Nephron (organoid): ENCODE data around the gene TRIP6.
"Not testable (repeated sequence)": the region's sequence is repeated elsewhere in the genome, so short reads cannot be mapped to it uniquely, and the experiment has no call there.

Source experiments
- H3K27ac Mint-ChIP-seq, 3 experiments: 2 replicates each; pipeline ENCODE4 v1.8.0; 2020; ENCODE audit warnings: mixed read lengths in 3 of 3, mild to moderate bottlenecking in 2 of 3, moderate library complexity in 1 of 3
- H3K27me3 Mint-ChIP-seq: 2 replicates; pipeline ENCODE4 v1.8.0; 2021; ENCODE audit warnings: low read depth, mild to moderate bottlenecking, moderate library complexity, mixed read lengths
- H3K36me3 Mint-ChIP-seq: 2 replicates; pipeline ENCODE4 v1.8.0; 2020; ENCODE audit warnings: low read depth, mixed read lengths
- H3K4me1 Mint-ChIP-seq: 2 replicates; pipeline ENCODE4 v1.8.0; 2020; ENCODE audit warnings: mixed read lengths
- H3K4me3 Mint-ChIP-seq, 3 experiments: 2 replicates each; pipeline ENCODE4 v1.8.0; 2020; ENCODE audit warnings: mild to moderate bottlenecking in 3 of 3, mixed read lengths in 3 of 3, moderate library complexity in 2 of 3
- H3K9me3 Mint-ChIP-seq: 2 replicates; pipeline ENCODE4 v1.8.0; 2020; ENCODE audit warnings: mixed read lengths
- TF ChIP-seq, protein P1 (sequence below), 3 experiments: fragments of 200-600 bp; sonication (generic); IDR thresholded peaks; one replicate each; pipeline ENCODE4 v1.5.0; 2021; ENCODE audit warnings: antibody characterized with exemption in 3 of 3; ENCODE audit not compliant: unreplicated experiment in 3 of 3

Gene TRIP6

DNA sequence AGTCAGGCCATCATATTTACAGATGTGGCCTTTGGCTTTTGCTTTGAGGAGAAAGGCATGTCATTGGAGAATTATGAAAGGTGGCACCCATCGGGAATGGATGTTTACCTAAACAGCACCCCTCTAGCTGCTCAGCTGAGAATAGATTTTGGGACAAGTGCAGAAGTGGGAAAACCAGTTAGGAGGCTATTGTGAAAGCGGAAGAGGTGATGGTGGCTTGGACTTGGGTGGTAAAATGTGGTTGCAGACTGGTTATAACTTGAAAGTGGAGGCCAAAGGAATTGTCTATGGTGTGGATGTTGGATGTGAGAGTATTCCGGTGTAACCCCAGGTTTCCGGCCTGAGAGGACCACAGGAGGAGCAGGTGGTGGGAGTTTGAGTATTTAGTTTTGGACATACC is 19.8 kb upstream of the TRIP6 start:
- no peaks in the 10 kb centered on the region for H3K9me3 Mint-ChIP-seq
- no peak overlapping the region for H3K4me3 Mint-ChIP-seq
- H3K27ac Mint-ChIP-seq, result no peak overlapping the region
- H3K27me3 Mint-ChIP-seq, result peaks cover 6% of the 10 kb centered on the region
- H3K36me3 Mint-ChIP-seq, result no peaks in the 10 kb centered on the region
- peaks cover 5% of the 10 kb centered on the region for H3K4me1 Mint-ChIP-seq
- TF ChIP-seq, protein P1, sequence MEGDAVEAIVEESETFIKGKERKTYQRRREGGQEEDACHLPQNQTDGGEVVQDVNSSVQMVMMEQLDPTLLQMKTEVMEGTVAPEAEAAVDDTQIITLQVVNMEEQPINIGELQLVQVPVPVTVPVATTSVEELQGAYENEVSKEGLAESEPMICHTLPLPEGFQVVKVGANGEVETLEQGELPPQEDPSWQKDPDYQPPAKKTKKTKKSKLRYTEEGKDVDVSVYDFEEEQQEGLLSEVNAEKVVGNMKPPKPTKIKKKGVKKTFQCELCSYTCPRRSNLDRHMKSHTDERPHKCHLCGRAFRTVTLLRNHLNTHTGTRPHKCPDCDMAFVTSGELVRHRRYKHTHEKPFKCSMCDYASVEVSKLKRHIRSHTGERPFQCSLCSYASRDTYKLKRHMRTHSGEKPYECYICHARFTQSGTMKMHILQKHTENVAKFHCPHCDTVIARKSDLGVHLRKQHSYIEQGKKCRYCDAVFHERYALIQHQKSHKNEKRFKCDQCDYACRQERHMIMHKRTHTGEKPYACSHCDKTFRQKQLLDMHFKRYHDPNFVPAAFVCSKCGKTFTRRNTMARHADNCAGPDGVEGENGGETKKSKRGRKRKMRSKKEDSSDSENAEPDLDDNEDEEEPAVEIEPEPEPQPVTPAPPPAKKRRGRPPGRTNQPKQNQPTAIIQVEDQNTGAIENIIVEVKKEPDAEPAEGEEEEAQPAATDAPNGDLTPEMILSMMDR (IDR thresholded peaks at IDR 0.05; ENCODE audit: unreplicated experiment in 3 of 3), result no peak

DNA sequence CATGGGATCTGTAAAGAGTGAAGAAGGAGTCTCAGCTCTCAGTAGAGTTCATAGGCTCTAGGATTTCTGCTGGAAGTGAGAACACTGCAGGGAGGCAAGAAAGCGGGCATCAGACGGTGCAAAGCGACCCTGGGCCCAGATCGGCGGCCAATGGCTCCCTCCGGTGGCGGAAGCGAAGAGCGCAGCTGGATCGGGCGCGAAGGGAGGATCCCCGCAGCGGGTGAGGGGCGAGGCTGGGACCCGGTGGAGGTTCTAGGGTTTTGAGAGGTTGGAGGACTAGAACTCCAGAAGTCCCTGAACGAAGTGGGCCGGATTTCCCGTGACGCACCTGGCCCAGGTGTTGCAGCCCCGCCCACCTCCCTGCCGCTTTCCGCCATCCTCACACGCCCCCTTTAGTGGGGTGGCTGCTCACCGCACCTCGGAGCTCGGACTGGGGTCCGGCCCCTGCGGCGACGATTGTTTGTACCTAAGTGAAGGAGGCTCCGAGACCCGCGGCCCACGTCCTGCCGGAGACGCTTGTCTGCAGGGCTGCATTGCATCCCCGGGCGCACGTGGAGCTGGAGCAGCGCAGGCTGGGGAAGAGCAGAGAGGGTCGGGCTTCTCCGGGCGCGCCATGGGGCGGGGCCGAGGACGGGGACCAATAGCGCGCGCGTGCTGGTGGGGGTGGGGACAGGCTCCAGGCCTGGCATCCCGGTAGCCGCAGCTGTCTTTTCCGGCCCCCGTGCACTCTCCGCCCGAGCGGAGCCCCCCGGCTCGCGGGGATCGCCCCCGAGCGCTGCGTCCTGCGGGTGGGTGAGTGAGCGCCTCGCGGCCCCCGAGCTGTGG is 14.9 kb upstream of the TRIP6 start, which contains the start of gene SLC12A9:
Gene SLC12A9, plus strand, starts transcription at position 666 of the 825 bp plus-strand sequence. CDS start 1,485 bp downstream, outside the sequence.
- Mint-ChIP-seq H3K27me3 (peaks cover 14% of the 10 kb centered on the region), H3K9me3 (no peaks in the 10 kb centered on the region), H3K4me1 (peaks cover 5% of the 10 kb centered on the region), H3K36me3 (peaks cover 2% of the 10 kb centered on the region), H3K27ac (no peak within 1 kb of the TSS), H3K4me3 (peak within 1 kb of the TSS; percentile 91 to 93 (median 92))
- TF ChIP-seq, protein P1 (IDR thresholded peaks at IDR 0.05; ENCODE audit: unreplicated experiment in 3 of 3), result peak; percentile 97 to 99 (median 99)

DNA sequence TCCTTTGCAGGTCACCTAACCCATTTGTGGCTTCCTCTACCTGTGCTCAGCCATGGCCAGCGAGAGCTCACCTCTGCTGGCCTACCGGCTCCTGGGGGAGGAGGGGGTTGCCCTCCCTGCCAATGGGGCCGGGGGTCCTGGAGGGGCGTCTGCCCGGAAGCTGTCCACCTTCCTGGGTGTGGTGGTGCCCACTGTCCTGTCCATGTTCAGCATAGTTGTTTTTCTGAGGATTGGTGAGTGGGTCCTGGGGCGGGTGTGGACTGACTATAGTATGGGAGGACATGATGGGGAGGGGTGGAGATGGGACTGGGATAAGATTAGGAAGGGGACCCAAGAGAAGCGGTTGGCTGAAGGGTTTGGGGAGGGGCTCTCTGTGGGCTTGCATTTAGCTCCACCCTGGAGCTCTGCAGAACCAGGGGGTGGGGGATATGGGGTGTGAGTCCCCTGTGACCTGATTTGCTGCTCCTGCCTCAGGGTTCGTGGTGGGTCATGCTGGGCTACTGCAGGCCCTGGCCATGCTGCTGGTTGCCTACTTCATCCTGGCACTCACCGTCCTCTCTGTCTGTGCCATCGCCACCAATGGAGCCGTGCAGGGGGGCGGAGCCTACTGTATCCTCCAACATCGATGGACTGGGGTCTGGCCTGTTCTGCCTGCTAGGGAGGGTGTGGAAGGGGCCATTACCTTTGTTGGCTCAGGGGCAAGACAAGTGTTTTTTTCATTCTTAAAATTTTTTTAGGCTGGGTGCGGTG is 12.9 kb upstream of the TRIP6 start:
- TF ChIP-seq, protein P1 (IDR thresholded peaks at IDR 0.05; ENCODE audit: unreplicated experiment in 3 of 3), result no peak
- H3K36me3 Mint-ChIP-seq, result peaks cover 4% of the 10 kb centered on the region
- no peak overlapping the region for H3K27ac Mint-ChIP-seq
- H3K9me3 Mint-ChIP-seq, result no peaks in the 10 kb centered on the region
- peaks cover 5% of the 10 kb centered on the region for H3K4me1 Mint-ChIP-seq
- peak overlapping the region in 2 of 3 experiments; percentile 26 to 38 for H3K4me3 Mint-ChIP-seq
- peaks cover 19% of the 10 kb centered on the region for H3K27me3 Mint-ChIP-seq

DNA sequence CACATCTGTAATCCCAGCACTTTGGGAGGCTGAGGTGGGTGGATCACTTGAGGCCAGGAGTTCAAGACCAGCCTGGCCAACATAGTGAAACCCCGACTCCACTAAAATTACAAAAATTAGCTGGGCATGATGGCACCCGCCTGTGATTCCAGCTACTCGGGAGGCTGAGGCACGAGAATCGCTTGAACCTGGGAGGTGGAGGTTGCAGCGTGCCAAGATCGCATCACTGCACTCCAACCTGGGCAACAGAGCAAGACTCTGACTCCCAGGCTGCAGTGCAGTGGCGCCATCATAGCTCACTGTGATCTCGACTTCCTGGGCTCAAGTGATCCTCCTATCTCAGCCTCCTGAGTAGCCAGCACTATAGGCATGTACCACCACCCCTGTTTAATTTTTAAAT is 12.3 kb upstream of the TRIP6 start:
- H3K36me3 Mint-ChIP-seq, H3K9me3 Mint-ChIP-seq, H3K27ac Mint-ChIP-seq, H3K4me1 Mint-ChIP-seq: not testable (repeated sequence)
- Mint-ChIP-seq H3K4me3 (peak overlapping the region in 1 of 3 experiments; percentile 26), H3K27me3 (peaks cover 21% of the 10 kb centered on the region)

DNA sequence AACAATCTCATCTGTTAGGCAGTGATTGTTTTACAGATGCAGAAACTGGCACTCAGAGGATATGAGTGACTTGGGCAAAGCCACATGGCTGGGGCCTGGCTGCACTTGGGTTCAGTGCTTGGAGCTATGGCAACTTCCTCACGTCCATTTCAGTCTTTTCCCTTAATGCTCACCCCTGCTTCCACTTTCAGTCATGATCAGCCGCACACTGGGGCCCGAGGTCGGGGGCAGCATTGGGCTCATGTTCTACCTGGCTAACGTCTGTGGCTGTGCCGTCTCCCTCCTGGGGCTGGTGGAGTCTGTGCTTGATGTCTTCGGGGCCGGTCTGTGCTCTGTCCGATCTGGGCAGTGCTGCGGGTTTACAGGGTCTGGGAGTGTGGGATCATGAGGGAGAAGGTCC is 11.7 kb upstream of the TRIP6 start:
- Mint-ChIP-seq H3K4me3 (peak overlapping the region; percentile 5 to 16 (median 14)), H3K9me3 (no peaks in the 10 kb centered on the region), H3K27me3 (peaks cover 23% of the 10 kb centered on the region), H3K4me1 (peaks cover 5% of the 10 kb centered on the region), H3K27ac (no peak overlapping the region), H3K36me3 (peaks cover 10% of the 10 kb centered on the region)
- TF ChIP-seq, protein P1 (IDR thresholded peaks at IDR 0.05; ENCODE audit: unreplicated experiment in 3 of 3), result no peak

DNA sequence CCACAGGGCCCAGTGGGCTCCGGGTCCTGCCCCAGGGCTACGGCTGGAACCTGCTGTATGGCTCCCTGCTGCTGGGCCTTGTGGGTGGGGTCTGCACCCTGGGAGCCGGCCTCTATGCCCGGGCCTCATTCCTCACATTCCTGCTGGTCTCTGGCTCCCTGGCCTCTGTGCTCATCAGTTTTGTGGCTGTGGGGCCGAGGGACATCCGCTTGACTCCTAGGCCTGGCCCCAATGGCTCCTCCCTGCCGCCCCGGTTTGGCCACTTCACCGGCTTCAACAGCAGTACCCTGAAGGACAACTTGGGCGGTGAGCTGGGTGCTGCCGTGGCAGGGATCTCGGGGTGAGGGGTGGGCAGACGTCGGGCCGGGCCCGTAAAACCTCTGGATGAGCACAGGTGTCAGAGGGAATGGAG is 10.3 kb upstream of the TRIP6 start:
- peaks cover 14% of the 10 kb centered on the region for H3K36me3 Mint-ChIP-seq
- no peak overlapping the region for H3K4me3 Mint-ChIP-seq
- H3K9me3 Mint-ChIP-seq, result no peaks in the 10 kb centered on the region
- TF ChIP-seq, protein P1 (IDR thresholded peaks at IDR 0.05; ENCODE audit: unreplicated experiment in 3 of 3), result no peak
- peaks cover 26% of the 10 kb centered on the region for H3K27me3 Mint-ChIP-seq
- H3K27ac Mint-ChIP-seq, result no peak overlapping the region
- H3K4me1 Mint-ChIP-seq, result peaks cover 2% of the 10 kb centered on the region
